NCI-H748 treated with DMSO at 0.1 percent for 48 hours (cell line): ENCODE measurements around the gene MPHOSPH9.
"Not testable (repeated sequence)": the region's sequence is repeated elsewhere in the genome, so short reads cannot be mapped to it uniquely, and the experiment has no call there.

Experiments used
- DNase-seq: peaks from one replicate; lab custom pipeline; 2025; lab: John Stamatoyannopoulos, UW

The MPHOSPH9 gene

DNA sequence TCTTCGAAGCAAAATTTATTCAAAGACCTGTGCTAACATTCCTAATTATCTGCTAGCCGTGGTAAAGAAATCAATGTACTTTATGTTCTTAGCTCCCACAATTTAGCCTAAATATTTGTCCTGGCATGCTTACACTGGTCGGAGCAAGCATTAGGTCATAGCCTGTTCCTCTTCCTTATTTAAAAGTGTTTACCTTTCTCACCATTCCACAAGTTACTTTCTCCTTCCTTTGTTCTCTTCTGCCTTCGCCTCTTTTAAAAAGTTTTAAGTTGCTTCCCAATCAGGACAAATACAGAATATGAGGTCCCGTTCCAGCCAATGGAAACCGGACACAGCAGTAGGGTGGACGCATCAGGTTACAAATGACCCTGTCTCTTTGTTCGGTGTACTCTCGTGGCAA, 27.1 kb upstream of the MPHOSPH9 start:
- DNase-seq: no peak

DNA sequence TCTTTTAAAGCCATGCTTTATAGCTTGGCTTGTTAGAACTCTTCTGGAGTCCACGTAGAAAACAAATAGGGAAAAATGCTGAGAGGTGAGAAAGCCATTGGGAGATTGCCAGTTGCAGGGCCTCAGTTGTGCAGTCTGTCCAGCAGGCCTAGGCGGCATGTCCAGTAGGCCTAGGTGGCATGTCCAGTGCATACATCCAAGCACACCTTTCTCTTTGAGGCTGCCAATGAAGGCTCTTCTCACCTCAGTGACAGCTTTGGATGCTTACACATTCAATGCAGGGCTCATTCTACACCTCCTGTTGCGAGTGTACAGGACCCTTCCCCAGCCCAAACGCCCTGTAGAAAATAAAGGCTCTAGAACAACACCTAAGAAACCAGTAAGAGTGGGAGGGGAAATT, 25.7 kb upstream of the MPHOSPH9 start:
- DNase-seq: no peak

DNA sequence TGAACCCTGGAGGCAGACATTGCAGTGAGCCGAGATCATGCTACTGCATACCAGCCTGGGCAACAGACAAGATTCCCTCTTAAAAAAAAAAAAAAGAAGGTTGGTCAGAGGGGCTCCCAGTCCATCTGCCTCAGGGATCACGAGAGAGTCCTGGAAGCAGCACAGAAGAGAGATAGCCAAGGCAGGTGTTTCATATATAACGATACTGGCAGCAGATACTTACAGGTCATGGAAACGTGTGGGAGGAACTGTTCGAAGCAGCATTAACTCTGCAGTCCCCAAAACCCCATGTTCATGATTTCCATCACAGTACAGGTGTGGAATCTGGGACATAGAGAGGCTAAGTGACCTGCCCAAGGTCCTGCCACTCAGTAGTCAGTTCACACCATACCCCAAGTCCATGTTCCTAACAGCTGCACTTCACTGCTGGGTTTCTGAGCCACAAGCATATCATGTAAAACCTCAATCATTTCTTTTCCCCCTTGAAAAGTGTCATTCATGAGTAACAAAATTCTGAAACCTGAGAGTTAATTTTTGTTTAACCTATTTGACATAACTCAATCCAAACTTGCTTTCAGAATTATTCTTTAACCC, 22.0 kb upstream of the MPHOSPH9 start:
- no peak for DNase-seq

DNA sequence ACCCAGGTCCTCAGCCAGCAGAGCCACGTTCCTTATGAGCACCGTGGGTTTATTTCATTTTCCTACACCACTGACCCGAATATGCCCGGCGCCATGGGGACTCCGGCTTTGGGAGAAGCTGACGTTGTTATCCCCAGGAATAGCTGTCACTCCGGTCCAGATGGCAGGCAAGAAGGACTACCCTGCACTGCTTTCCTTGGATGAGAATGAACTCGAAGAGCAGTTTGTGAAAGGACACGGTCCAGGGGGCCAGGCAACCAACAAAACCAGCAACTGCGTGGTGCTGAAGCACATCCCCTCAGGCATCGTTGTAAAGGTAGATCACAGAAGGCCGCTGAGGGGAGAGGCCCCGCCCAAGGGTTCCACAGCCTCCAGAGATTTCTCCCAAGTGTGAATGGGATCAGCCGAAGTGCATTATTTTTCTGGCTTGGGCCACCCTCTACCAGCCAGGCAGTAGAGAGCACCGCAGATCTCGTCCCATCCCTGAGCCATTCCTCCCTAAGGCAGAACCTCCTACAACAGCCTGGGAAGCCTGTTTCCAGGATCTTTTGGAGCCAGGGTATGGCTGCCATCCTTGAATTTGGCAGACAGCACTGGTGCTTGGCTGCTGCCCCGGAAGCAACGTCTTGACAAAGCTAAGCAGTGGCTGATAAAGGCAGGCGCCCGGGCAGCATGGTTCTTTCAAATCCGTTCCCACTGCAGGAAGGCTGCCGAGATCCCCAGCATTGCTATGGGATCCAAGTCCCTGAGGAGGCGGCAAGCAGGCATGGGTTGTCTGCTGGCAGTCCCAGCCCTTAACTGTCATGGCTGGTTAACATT, 20.9 kb upstream of the MPHOSPH9 start:
- DNase-seq: no peak

DNA sequence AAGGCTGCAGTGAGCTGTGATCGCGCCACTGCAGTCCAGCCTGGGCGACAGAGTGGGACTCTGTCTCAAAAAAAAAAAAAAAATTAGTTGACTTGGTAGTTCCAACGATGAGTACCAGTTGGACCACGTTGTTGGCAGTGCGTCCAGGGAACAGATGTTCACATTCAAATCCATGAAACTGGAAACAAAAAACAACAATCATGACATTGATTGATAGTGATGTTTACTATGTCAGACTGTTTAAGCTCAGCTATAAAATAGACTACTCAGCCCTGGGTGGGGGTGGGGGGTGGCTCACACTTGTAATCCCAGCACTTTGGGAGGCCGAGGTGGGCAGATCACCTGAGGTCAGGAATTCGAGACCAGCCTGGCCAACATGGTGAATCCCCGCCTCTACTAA, 19.4 kb upstream of the MPHOSPH9 start:
- DNase-seq: not testable (repeated sequence)

DNA sequence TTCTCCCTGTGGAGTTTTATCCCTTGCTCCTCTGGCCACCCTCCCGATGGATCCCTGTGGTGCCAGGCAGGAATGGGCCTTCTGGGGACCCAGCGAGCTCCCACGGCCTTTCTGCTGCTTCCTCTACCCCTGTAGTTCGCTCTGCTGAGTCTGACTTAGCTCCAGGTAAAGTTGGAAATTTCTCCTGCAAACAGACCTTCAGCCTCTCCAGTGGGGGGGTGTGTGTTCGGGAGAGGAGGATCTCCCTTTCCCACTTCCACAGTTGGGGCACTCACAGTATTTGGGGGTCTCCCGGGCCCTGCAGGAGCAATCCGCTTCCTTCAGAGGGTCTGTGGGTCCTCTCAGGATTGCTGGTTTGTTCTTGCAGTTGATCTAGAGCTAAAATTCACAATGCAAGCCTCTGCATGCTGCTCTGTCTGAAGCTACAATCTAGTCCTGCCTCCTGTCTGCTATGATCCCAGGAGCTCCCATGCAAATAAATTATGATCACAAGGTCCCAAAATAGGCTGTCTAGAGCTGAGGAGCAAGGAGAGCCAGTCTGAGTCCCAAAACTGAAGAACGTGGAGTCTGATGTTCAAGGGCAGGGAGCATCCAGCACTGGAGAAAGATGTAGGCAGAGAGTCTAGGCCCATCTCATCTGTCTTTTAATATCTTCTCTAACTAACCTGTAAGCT, 18.6 kb upstream of the MPHOSPH9 start:
- DNase-seq: no peak

DNA sequence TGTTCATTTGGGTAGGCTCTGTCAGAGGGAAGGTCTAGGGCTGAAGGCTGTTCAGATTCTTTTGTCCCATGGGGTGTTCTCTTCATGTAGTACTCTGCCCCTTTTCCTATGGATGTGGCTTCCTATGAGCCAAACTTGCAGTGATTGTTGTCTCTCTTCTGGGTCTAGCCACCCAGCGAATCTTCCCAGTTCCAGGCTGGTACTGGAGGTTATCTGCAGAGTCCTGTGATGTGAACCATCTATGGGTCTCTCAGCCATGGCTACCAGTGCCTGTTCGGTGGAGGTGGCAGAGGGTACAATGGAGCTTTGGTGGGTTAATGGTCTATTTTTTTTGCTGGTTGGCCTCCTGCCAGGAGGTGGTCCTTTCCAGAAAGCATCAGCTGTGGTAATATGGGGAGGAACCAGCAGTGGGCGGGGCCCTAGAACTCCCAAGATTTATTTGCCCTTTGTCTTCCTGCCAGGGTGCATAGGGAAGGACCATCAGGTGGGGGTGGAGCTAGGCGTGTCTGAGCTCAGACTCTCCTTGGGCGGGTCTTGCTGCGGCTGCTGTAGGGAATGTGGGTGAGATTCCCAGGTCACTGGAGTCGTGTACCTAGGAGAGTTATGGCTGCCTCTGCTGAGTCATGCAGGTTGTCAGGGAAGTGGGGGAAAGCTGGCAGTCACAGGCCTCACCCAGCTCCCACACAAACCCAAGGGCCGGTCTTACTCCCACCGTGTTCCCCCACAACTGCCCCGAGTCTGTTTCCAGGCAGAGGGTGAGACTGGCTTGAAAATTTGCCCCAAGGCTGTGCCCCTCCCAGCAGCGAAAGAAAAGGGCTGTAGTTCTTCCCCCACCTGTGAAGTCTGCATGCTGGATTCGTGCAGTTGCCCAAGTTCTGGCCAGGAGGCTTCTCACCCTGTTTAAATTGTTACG, 17.8 kb upstream of the MPHOSPH9 start:
- peak; percentile 44 for DNase-seq

DNA sequence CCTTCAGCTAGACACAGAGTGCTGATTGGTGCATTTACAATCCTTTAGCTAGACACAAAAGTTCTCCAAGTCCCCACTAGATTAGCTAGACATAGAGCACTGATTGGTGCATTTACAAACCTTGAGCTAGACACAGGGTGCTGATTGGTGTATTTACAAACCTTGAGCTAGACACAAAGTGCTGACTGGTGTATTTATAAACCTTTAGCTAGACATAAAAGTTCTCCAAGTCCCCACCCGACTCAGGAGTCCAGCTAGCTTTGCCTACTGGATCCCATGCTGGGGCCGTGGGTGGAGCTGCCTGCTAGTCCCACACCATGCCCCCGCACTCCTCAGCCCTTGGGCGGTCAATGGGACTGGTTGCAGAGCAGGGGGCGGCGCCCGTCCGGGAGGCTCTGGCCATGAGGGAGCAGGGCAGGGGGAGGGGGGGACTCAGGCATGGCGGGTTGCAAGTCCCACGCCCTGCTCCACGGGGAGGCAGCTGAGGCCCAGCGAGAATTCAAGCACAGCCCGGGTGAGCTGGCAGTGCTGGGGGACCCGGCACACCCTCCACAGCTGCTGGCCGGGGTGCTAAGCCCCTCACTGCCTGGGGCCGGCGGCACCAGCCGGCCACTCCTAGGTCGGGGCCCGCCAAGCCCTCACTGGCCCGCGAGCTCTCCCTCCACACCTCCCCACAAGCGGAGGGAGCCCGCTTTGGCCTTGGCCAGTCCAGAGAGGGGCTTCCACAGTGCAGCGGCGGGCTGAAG, 16.2 kb upstream of the MPHOSPH9 start:
- DNase-seq: not testable (repeated sequence)

DNA sequence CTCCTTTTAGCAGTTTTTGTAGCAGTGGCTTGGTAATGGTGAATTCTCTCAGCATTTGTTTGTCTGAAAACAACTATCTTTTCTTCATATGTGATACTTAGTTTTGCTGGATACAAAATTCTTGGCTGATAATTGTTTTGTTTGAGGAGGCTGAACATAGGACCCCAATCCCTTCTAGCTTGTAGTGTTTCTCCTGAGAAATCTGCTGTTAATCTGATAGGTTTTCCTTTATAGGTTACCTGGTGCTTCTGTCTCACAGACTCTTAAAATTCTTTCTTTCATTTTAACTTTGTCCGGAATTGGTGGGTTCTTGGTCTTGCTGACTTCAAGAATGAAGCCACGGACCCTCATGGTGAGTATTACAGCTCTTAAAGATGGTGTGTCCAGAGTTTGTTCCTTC, 15.2 kb upstream of the MPHOSPH9 start:
- DNase-seq: not testable (repeated sequence)

DNA sequence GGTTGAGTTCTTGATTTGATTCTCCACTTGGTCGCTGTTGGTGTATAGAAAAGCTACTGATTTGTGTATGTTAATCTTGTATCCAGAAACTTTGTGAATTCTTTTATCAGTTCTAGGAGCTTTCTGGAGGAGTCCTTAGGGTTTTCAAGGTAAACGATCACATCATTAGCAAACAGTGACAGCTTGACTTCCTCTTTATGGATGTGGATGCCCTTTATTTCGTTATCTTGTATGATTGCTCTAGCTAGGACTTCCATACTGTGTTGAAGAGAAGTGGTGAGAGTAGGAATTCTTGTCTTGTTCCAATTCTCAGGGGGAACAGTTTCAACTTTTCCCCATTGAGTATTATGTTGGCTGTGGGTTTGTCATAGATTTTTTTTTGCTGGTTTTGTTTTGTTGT, 12.7 kb upstream of the MPHOSPH9 start:
- DNase-seq: no peak

DNA sequence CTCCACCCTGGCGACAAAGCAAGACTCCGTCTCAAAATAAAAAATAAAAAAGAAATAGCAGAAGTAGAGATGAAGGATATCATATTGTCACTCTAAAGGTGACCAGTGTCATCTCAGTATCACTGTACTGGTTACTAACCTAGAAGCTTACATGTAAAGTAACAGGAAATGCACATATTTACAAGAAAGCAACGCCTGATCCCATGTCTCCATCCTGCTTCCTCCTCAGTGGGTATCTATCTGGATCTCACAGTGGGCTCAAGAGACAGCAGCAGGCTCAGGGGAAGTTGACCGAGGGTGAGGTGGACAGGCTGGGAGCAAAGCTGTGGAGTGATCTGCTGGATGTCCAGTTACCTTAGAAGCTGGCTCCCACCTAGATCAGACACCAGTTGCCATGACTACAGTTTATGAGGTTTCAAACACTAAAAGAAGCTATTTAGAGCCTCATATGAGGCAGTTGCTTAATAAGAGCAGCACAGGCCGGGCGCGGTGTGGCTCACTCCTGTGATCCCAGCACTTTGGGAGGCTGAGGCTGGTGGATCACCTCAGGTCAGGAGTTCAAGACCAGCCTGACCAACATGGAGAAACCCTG, 10.8 kb upstream of the MPHOSPH9 start:
- DNase-seq: no peak

DNA sequence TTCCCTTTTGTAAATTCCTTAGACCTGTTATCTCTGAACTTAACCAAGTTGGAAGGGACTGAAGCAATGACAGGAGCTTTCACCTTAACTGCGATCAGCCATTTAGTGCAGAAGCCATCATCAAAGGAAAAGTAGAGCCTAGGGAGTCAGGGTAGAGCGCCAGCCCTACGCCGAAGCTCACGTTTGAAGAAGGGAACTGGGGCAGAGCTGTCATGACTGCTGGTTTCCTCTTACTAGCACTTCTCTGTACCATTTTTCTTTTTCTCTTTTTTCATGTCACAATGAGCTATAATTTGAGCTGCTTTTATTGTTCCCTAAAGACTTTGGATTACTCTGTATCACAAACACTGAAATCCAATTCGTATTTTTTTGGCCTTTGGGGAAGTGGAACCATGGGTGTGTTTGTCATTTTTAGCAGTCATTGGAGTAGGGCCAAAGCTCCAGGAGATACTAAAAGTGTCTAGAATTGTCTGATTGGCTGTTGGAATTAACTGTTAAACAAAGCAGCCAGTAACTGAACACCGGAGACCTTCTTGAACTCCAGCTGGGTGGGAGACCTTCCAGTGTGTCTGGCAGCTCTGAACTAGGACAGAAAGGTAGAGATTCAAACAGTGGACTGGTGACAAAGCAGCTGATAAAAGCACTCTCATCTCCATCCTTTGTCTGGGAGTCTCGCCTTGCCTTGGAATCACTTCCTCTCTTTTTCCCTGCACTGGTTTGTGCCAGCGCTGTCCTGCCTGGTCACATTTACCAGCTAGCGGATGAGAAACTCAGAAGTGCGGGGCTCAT, 9.4 kb upstream of the MPHOSPH9 start:
- DNase-seq: no peak

DNA sequence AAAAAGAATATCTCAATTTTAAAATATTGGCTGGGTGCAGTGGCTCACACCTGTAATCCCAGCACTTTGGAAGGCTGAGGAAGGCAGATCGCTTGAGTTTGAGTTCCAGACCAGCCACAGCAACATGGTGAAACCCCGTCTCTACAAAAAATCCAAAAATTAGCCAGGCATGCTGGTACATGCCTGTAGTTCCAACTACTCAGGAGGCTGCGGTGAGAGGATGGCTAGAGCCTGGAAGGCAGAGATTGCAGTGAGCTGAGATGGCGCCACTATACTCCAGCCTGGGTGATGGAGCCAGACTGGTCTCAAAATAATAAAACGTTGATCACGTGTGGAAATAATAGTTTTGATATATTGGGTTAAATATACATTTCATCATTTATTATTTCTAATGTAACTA, 6.0 kb upstream of the MPHOSPH9 start:
- DNase-seq: no peak

DNA sequence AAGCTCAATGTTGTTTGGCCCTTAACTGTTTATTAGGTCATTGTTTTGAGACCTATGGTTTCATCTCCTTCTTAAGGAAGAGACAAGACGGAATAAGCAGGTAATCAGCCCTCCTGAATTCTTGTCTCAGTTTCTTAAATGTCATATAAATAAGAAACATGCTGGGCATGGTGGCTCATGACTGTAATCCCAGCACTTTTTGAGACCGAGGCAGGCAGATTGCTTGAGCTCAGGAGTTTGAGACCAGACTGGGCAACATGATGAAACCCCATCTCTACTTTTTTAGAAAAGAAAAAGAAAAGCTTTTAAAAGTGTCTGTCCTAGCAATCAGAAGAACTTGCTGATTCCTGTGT, 5.4 kb upstream of the MPHOSPH9 start:
- DNase-seq: no peak

DNA sequence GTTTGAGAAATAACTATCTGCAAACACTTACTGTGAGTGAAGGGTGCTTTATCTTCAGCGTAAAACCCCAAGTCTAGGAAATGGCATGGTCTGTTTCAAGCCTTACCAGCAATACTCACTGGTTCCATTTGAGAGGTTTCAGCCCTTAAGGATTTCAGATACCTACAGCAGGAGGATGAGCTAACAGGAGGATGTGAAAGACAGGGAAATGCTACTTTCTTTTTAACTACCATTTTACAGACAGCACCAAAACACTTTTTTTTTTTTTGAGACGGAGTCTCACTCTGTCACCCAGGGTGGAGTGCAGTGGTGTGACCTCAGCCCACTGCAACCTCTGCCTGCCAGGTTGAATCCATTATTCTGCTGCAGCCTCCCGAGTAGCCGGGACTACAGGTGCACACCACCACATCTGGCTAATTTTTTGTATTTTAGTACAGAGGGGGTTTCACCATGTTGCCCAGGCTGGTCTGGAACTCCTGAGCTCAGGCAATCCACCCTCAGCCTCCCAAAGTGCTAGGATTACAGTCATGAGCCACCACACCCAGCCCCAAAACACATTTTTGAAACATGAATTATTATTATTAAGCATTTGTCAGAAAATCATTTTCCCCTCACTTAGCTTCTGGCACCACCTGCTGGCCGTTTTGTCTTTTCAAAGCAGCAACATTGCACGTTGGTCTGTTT, 4.8 kb upstream of the MPHOSPH9 start:
- DNase-seq: peak; percentile 31

DNA sequence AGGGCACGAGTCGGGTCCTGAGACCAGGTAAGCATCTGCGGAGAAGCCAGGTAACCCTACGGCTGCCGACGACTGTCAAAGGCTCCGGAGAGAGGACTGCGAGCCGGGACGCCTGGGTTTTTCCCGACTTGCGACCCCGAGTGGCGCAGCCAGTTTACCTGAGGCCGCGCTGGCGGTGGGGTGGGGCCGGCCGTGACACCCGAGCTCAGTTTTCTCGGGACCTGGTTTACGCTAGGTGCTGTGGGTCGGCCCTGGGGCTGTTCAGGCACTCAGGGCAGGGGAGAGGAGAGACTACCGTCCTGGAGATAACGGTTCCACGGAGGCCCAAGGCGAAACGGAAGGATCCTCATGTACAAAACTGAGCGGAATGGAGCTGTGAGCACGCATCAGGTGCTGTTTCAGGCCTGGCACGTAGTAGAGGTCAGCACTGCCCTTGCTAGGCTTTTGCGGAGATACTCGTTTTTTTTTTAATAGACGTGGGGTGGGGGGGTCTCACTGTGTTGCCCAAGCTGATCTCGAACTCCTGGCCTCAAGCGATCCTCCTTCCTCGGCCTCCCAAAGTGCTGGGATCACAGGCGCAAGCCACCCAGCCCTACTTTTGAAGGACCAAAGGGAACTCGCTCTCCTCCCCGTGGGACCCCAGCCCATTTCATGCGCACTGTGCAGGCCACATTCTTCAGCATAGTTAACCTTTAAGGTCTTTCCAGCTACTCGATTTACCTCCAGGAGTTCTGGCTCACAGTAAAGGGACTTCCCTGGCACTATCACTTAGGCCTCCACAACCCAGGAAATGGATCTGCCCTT, 766 bp upstream of the MPHOSPH9 start:
- DNase-seq: no peak

DNA sequence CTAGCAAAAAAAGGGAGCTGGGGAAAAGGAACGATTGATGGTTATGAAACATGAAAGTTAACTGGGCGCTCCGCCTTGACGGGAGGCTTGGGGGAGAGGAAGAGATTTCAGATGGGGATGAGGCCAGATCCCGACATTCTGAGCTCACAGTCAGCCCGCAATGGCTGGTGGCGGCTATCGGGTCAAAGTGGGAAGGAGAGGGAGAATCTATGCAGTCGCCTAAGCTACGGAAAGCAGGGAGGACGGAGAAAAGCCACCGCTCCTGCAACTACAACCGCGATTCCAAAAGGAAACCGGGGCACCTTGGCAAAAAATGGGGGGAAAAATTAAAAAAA, 502 bp downstream of the MPHOSPH9 start:
- DNase-seq: peak; percentile 67

DNA sequence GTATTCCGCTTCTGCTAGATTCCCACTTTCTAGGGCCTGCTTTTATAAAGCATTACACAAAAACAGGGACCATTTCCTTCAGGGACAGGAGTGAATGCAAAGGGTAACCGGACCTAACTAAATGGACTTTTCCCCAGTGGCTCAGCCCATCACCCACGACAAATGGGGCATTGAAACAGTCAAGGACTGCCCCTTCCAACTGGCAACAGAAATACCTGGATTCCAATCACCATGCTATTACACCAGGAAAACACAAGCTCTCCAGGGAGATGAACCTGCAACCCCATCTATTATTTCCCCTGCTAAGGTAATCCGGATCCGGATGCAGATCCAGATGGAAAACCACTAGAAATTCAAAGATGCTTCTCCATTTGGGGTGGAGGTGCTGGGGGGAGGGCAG, 1.0 kb downstream of the MPHOSPH9 start:
- DNase-seq: no peak

DNA sequence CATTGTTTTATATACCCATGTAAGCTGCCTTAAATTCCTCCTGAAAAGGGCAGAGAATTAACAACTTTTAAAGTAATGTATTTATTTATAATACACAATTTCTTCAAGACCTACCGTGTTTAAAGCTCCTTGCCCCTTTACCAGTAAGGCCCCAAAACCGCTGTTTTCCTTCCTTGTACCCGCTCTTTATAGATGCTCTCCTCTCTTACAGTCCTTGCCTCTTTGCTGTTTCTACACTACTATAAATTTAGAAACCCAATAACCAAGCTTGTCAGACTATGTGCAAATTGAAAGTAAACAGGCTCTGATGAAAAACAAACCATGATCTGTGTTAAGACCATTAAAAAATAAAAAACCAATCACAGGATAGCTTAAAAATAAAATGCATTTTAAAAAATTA, 3.9 kb downstream of the MPHOSPH9 start:
- DNase-seq: no peak
